Measurements from ENCODE around the gene NCKAP5L.
"Not testable (repeated sequence)": the region's sequence is repeated elsewhere in the genome, so short reads cannot be mapped to it uniquely, and the experiment has no call there.

Gene NCKAP5L

GRCh38 chr12:49828133-49829091 lies at the start of gene NCKAP5L:
Gene NCKAP5L, minus strand, starts transcription at chr12:49828413. Its CDS starts 24,369 bp downstream, at chr12:49804044.
- peak; percentile 98 for DNase-seq

- DNase-seq, result peak; percentile 16
Measured at GRCh38 chr12:49877066-49877465, 48.9 kb upstream of the NCKAP5L start.

- no peak for DNase-seq
Measured at GRCh38 chr12:49876070-49876469, 47.9 kb upstream of the NCKAP5L start.

GRCh38 chr12:49875115-49875720 lies 47.0 kb upstream of the NCKAP5L start:
- DNase-seq, result no peak

DNA sequence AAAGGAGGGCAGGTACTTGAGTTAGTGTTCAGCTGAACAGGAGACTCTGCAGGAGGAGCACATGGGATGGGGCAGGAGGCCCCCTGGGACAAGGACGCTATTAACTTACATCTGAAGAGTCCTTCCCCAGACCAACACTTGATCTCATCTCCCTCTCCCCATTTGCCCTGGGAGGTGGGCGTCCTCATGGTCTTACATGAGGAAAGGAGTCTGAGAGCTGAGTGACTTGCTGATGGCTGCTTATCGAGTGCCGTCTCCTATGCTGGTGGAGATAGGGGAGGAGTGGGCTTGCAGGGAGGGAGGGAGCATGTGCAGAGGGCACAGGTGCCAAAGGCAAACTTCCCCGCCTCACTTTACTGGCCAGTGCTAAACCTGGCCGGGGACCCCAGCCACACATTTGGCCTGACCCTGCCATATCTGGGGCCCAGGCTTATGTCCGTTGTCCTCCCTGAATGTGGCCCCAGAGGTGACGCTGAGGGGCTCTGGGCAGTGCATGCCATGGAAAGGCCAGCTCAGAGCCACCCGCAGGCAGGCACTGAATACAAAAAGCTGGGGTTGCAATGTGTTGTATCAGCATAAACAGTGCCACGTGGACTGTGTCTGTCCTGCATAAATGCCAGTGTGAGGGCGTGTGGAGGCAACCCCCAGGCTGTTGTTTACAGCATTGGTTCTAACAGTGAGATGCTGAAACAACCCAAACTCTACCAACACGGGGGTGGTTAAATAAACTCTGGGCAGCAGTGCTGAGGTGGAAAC lies 46.1 kb upstream of the NCKAP5L start:
- no peak for DNase-seq

GRCh38 chr12:49873361-49873934 lies 45.2 kb upstream of the NCKAP5L start:
- DNase-seq, result peak; percentile 32

GRCh38 chr12:49872781-49873181 lies 44.6 kb upstream of the NCKAP5L start:
- DNase-seq, result no peak

GRCh38 chr12:49872381-49872780 lies 44.2 kb upstream of the NCKAP5L start:
- no peak for DNase-seq

- not testable (repeated sequence) for DNase-seq
Measured at GRCh38 chr12:49871811-49872251, 43.6 kb upstream of the NCKAP5L start.

DNA sequence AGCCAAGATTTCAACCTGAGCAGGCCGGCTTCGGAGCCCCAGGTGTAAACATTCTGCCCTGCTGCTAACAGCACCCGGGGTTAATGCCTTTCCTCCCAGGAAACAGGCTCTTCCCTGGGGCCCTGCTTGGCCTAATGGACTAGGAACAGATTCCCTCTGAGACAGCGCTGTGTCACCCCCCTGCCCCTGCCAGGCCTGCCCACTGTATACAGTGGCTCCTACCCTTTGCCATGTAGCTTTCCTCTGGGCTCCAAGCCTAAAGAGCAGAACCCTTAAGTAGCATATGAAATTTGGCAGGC lies 43.0 kb upstream of the NCKAP5L start:
- no peak for DNase-seq

DNA sequence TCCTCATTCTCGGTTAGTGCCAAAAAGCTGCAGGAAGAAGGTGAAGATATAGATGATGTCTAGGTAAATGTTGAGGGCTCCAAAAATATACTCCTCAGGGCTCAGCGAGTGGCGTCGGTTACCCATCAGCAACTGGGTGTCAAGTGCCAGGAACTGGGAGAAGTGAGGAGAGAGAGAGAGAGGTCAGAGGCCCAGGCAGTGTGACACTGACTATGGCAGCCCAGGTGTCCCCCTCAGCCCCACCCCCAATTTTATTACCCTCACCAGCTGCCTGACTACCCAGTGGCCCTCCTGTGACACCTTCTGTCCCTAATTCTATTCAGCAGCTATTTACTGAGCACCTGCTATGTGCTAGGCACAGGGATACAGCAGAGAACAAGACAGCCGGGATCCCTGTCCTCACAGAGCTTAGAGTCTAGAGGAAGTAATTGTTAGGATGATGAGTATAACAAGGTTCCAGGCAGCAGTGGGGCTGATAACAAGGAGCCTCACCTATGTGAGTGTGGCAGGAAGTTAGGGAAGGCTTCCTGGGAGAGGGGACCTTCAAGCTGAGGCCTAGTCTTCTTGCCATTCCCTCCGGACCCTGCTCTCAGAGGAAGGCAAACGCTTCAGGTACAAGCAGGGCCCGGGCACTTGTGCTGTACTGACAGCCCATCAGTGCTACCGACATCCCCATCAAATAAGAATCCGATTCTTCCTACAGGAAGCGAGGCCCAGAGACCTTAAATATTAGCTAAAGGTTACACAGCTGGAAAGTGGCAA lies 42.5 kb upstream of the NCKAP5L start:
- peak; percentile 23 for DNase-seq

DNA sequence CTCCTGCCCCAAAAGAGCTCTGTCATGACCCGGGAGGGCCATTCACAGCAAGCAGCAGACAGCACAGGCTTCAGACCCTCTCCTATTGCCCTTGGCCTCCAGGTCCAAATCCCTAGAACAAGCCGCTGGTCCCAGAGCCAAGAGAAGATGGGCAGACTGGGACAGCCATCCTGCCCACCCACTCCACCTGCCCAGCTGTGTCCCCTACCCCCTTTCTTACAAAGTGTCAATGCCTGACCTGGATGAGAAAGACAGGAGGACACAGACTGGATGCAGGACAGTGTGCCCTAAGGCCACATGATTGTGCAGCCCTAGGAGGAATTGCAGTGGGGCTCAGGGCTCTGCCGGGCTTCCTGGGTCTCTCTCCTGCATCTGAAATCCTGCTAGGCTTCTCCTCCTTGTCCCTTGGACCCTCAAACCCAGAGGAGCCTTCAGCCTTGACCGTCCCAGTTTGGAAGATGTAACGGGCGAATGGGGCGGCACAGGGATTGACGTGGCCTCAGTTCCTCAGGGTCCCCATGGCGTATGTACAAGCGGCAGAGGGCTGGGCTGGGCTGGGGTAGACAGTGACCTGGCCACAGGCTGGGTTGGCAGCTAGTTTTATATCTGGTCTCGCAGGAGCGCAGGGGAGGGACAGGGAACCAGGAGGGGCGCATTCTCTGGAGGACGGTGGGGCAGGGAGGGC lies 41.7 kb upstream of the NCKAP5L start:
- DNase-seq, result peak; percentile 26

DNA sequence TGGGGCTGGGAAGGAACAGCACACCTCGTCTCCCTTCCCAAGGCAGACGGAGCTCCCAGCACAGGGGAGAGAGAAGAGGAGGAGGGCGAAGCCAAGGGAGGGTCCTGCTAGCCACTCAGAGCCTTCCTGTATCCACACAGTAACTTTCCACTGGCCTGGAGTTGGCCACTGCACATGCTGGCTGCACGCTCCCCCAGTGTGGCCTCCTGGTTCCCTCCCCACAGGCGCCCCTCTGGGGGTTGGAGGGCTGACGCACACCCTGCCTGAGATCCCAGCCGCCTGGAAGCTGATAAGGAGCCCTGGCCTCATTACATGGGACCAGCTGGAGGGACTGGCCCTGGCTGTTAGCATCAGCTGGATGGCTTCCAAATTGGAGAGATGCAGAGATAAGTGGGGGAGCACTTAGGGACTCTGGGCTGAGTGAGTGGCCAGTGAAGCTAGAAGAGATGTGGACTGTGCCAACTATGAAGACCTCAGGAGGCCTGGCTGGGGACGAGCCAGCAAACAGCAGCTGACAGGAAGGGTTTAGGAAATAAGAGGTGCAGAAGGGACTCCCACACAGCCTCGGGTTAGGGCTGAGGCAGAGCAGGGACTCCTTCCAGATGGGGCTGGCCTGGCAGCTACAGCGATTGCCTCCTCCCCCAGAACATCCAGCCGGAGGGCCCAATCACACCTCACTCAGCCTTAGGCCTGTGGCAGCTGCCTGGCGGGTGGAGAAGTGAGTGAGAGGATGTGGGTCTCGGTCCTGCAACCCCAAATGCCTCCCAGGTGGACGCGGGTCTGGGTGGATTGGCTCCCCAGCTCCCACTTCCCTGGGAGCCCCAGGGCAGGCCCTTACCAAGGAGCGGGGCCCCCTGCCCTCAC lies 41.0 kb upstream of the NCKAP5L start:
- DNase-seq, result peak; percentile 88

DNA sequence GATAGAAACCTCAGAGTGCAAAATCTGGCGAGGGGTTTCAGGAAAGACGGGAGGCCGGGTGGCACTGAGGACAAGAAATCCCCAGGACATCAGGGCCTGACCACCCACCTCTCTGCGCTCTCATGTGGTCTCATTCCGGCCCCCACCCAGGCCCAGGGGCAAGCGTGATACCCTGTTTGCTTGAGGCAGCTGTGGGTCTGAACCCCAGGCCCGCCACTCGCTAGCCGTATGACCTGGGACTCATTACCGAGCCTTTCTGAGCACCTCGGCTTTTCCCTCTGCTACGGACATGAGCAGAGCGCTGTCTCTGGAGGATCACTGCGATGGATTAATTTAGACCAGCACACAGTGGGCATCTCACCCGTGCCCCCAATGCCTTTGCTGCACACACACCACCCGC lies 40.2 kb upstream of the NCKAP5L start:
- no peak for DNase-seq

GRCh38 chr12:49867570-49868341 lies 39.5 kb upstream of the NCKAP5L start:
- DNase-seq, result peak; percentile 32

DNA sequence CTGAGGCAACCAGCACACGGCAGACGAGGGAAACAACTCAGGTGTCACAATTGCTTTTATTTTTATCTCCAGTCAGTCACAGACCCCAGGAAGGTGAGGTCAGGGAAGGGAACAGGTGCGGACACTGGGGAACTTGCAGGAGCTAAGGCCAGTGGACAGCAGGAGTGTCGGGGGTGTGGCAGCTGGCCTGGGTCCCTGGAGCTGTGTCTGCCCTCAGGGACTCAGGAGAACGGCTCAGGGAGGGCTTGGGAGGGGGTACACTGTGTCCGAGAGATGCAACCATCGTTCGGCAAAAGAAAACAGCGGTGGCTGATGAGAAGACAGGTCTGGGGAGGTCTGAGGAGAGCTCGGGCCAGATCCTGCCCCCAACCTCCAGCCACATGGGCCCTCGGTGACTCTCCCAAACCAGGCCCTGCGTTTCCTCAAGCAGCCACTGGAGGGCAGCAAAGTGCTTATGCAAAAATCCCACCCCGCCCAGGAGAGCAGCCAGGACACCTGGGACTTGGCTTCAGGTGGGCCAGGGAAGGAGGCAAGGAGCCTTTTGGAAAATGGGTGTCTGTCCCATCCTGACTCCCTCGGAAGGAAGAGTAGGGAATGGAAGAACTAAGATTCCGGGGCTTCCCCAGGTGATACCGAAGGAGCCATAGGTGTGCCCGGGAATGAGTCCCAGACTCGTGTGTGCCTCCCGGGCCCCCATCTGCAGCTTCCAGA lies 38.8 kb upstream of the NCKAP5L start:
- peak; percentile 76 for DNase-seq

- no peak for DNase-seq
Measured at GRCh38 chr12:49865782-49866135, 37.5 kb upstream of the NCKAP5L start.

GRCh38 chr12:49865109-49865781 lies 37.0 kb upstream of the NCKAP5L start:
- no peak for DNase-seq

DNA sequence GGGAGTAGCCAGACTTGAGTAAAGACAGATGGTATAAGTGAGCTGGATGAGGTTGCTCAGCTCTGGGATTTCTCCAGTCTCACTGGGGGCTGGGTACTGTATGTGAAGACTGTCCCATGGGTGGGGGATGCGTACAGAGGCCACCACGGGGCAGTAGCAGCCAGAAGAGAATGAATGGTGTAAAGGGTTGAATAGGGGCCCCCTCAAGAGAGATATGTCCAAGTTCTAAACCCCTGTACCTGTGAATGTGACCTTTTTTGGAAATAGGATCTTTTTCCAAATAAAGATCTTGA lies 36.5 kb upstream of the NCKAP5L start:
- no peak for DNase-seq

Data from left hindlimb (tissue), 1 donor.